ENCODE measurements around the gene TMEM131. TPM values are rescaled to one million over a fixed set of nuclear protein-coding genes. Genes with fewer than 3 reads are reported as not detected.

The TMEM131 gene
- total RNA-seq, 2 donors from 2014 or later = 29.0 to 31.7 TPM

GRCh38 chr2:97801028-97801427 lies 194.7 kb downstream of the TMEM131 start:
- Mint-ChIP-seq H3K9me3 (no peaks in the 10 kb centered on the region), H3K27ac (peak overlapping the region in 1 of 2 donors; percentile 55), H3K36me3 (peaks cover 0 to 5% of the 10 kb centered on the region in 2 donors)
- DNase-seq (ENCODE audit: low spot score in 2 of 2) = no peak
- no peak for ATAC-seq

GRCh38 chr2:97798416-97798815 lies 197.3 kb downstream of the TMEM131 start:
- Mint-ChIP-seq H3K36me3 (peaks cover 0 to 5% of the 10 kb centered on the region in 2 donors), H3K9me3 (no peaks in the 10 kb centered on the region), H3K27ac (no peak overlapping the region)
- no peak for ATAC-seq
- no peak for DNase-seq (ENCODE audit: low spot score in 2 of 2)

GRCh38 chr2:97797355-97797754 lies 198.4 kb downstream of the TMEM131 start:
- ATAC-seq (no peak), DNase-seq (ENCODE audit: low spot score in 2 of 2) (no peak)
- Mint-ChIP-seq H3K36me3 (peaks cover 0 to 5% of the 10 kb centered on the region in 2 donors), H3K9me3 (no peaks in the 10 kb centered on the region), H3K27ac (no peak overlapping the region)

GRCh38 chr2:97796465-97797126 lies 199.2 kb downstream of the TMEM131 start:
- H3K9me3 Mint-ChIP-seq = no peaks in the 10 kb centered on the region
- peaks cover 0 to 5% of the 10 kb centered on the region in 2 donors for H3K36me3 Mint-ChIP-seq
- H3K27ac Mint-ChIP-seq = peak overlapping the region in 1 of 2 donors; percentile 83
- no peak for ATAC-seq
- no peak for DNase-seq (ENCODE audit: low spot score in 2 of 2)

- DNase-seq (ENCODE audit: low spot score in 2 of 2) (no peak), ATAC-seq (no peak)
- Mint-ChIP-seq H3K27ac (no peak overlapping the region), H3K9me3 (no peaks in the 10 kb centered on the region), H3K36me3 (no peaks in the 10 kb centered on the region)
Observed at GRCh38 chr2:97792416-97792815, 203.3 kb downstream of the TMEM131 start.

GRCh38 chr2:97788986-97789644 lies 206.6 kb downstream of the TMEM131 start:
- Mint-ChIP-seq H3K9me3 (no peaks in the 10 kb centered on the region), H3K27ac (peak overlapping the region in 1 of 2 donors; percentile 75), H3K36me3 (no peaks in the 10 kb centered on the region)
- ATAC-seq = no peak
- DNase-seq (ENCODE audit: low spot score in 2 of 2) = no peak

- ATAC-seq (no peak), DNase-seq (ENCODE audit: low spot score in 2 of 2) (no peak)
- H3K36me3 Mint-ChIP-seq = no peaks in the 10 kb centered on the region
- H3K9me3 Mint-ChIP-seq = no peaks in the 10 kb centered on the region
- H3K27ac Mint-ChIP-seq = no peak overlapping the region
Observed at GRCh38 chr2:97785818-97786217, 209.9 kb downstream of the TMEM131 start.

GRCh38 chr2:97784953-97785352 lies 210.8 kb downstream of the TMEM131 start:
- Mint-ChIP-seq H3K27ac (no peak overlapping the region), H3K36me3 (no peaks in the 10 kb centered on the region), H3K9me3 (no peaks in the 10 kb centered on the region)
- ATAC-seq = peak in 1 of 2 donors; percentile 72
- no peak for DNase-seq (ENCODE audit: low spot score in 2 of 2)

- ATAC-seq (no peak), DNase-seq (ENCODE audit: low spot score in 2 of 2) (no peak)
- Mint-ChIP-seq H3K27ac (no peak overlapping the region), H3K9me3 (no peaks in the 10 kb centered on the region), H3K36me3 (no peaks in the 10 kb centered on the region)
Observed at GRCh38 chr2:97781981-97782380, 213.8 kb downstream of the TMEM131 start.

GRCh38 chr2:97779141-97779540 lies 216.6 kb downstream of the TMEM131 start:
- Mint-ChIP-seq H3K36me3 (peaks cover 5% of the 10 kb centered on the region in 2 donors), H3K9me3 (no peaks in the 10 kb centered on the region), H3K27ac (no peak overlapping the region)
- no peak for ATAC-seq
- no peak for DNase-seq (ENCODE audit: low spot score in 2 of 2)

- peaks cover 5 to 7% of the 10 kb centered on the region in 2 donors for H3K36me3 Mint-ChIP-seq
- DNase-seq (ENCODE audit: low spot score in 2 of 2) (no peak), ATAC-seq (no peak)
- H3K9me3 Mint-ChIP-seq = no peaks in the 10 kb centered on the region
- H3K27ac Mint-ChIP-seq = no peak overlapping the region
Observed at GRCh38 chr2:97775074-97775473, 220.7 kb downstream of the TMEM131 start.

GRCh38 chr2:97774425-97774824 lies 221.3 kb downstream of the TMEM131 start:
- DNase-seq (ENCODE audit: low spot score in 2 of 2) (no peak), ATAC-seq (no peak)
- H3K9me3 Mint-ChIP-seq = no peaks in the 10 kb centered on the region
- peaks cover 5 to 7% of the 10 kb centered on the region in 2 donors for H3K36me3 Mint-ChIP-seq
- no peak overlapping the region for H3K27ac Mint-ChIP-seq

- DNase-seq (ENCODE audit: low spot score in 2 of 2) (no peak), ATAC-seq (no peak)
- peak overlapping the region in 1 of 2 donors; percentile 38 for H3K27ac Mint-ChIP-seq
- peaks cover 2 to 7% of the 10 kb centered on the region in 2 donors for H3K36me3 Mint-ChIP-seq
- no peaks in the 10 kb centered on the region for H3K9me3 Mint-ChIP-seq
Observed at GRCh38 chr2:97770445-97770844, 225.3 kb downstream of the TMEM131 start.

GRCh38 chr2:97769711-97770110 lies 226.0 kb downstream of the TMEM131 start:
- no peak for ATAC-seq
- no peak for DNase-seq (ENCODE audit: low spot score in 2 of 2)
- H3K27ac Mint-ChIP-seq = no peak overlapping the region
- H3K9me3 Mint-ChIP-seq = no peaks in the 10 kb centered on the region
- H3K36me3 Mint-ChIP-seq = peaks cover 0 to 7% of the 10 kb centered on the region in 2 donors

GRCh38 chr2:97769308-97769707 lies 226.4 kb downstream of the TMEM131 start:
- ATAC-seq (no peak), DNase-seq (ENCODE audit: low spot score in 2 of 2) (no peak)
- H3K36me3 Mint-ChIP-seq = peaks cover 0 to 3% of the 10 kb centered on the region in 2 donors
- no peaks in the 10 kb centered on the region for H3K9me3 Mint-ChIP-seq
- H3K27ac Mint-ChIP-seq = no peak overlapping the region

- H3K27ac Mint-ChIP-seq = no peak overlapping the region
- DNase-seq (ENCODE audit: low spot score in 2 of 2) (no peak), ATAC-seq (no peak)
- H3K36me3 Mint-ChIP-seq = no peaks in the 10 kb centered on the region
- H3K9me3 Mint-ChIP-seq = no peaks in the 10 kb centered on the region
Observed at GRCh38 chr2:97766567-97766966, 229.2 kb downstream of the TMEM131 start.

GRCh38 chr2:97765933-97766332 lies 229.8 kb downstream of the TMEM131 start:
- no peak for DNase-seq (ENCODE audit: low spot score in 2 of 2)
- no peak for ATAC-seq
- Mint-ChIP-seq H3K9me3 (no peaks in the 10 kb centered on the region), H3K36me3 (peaks cover 0 to under 1% of the 10 kb centered on the region in 2 donors), H3K27ac (no peak overlapping the region)
